CD4-positive, alpha-beta T cell (primary cell): Measurements from ENCODE around the gene DOCK2. TPM values are rescaled to one million over a fixed set of nuclear protein-coding genes. Genes with fewer than 3 reads are reported as not detected.

Source experiments
- ATAC-seq: fragments of 200-7000 bp; cut with Tn5 transposase; one replicate; pipeline ENCODE4 v1.10.0; 2022; ENCODE audit warnings: mild to moderate bottlenecking; ENCODE audit not compliant: poor library complexity
- CTCF ChIA-PET: fragments of 350-600 bp; sonication (Branson Sonifier 250); formaldehyde crosslinking; loops from one replicate; lab custom pipeline; 2021; ENCODE audit warnings: antibody characterized with exemption, inconsistent platforms; lab: Charles Lee
- POLR2A ChIA-PET: fragments of 350-600 bp; sonication (Branson Sonifier 250); formaldehyde crosslinking; loops from one replicate; lab custom pipeline; 2021; ENCODE audit warnings: antibody characterized with exemption, inconsistent platforms; lab: Charles Lee
- DNase-seq, 14 experiments: peaks; one replicate each; pipeline ENCODE4 v3.0.0-alpha.2; 2013 to 2020; ENCODE audit warnings: mixed read lengths in 2 of 14
- H3K27ac ChIP-seq, 2 donors: one replicate each; pipeline versions ENCODE4 v1.5.1 to v1.7.0; 2013; ENCODE audit warnings: low read length in 2 of 2, low read depth in 1 of 2, mild to moderate bottlenecking in 1 of 2
- H3K27me3 ChIP-seq, 2 experiments: 1 replicate in 1 of 2; 2 replicates in 1 of 2; pipeline versions ENCODE4 v1.6.1 to v1.7.0; 2013; ENCODE audit warnings: low read length in 2 of 2, control low read depth in 1 of 2, mild to moderate bottlenecking in 1 of 2, moderate library complexity in 1 of 2; ENCODE audit not compliant: insufficient read depth in 2 of 2, control insufficient read depth in 1 of 2
- H3K36me3 ChIP-seq: one replicate; pipeline ENCODE4 v1.6.1; 2013; ENCODE audit warnings: low read length, control low read depth; ENCODE audit not compliant: insufficient read depth
- H3K4me1 ChIP-seq: one replicate; pipeline ENCODE4 v1.6.1; 2013; ENCODE audit warnings: low read length, control low read depth; ENCODE audit not compliant: insufficient read depth
- H3K4me3 ChIP-seq: one replicate; pipeline ENCODE4 v1.5.1; 2013; ENCODE audit warnings: mild to moderate bottlenecking, low read length, moderate library complexity
- H3K9me3 ChIP-seq, 2 experiments: 1 replicate in 1 of 2; 2 replicates in 1 of 2; pipeline versions ENCODE4 v1.6.1 to v1.7.0; 2013; ENCODE audit warnings: low read length in 2 of 2, mild to moderate bottlenecking in 2 of 2, control low read depth in 1 of 2, moderate library complexity in 1 of 2; ENCODE audit not compliant: control insufficient read depth in 1 of 2, insufficient read depth in 1 of 2
- H3K27ac Mint-ChIP-seq: one replicate; pipeline ENCODE4 v1.8.0; 2020; ENCODE audit warnings: mixed read lengths
- H3K27me3 Mint-ChIP-seq: one replicate; pipeline ENCODE4 v1.8.0; 2021; ENCODE audit warnings: mixed read lengths
- H3K36me3 Mint-ChIP-seq: one replicate; pipeline ENCODE4 v1.8.0; 2021; ENCODE audit warnings: low read depth, mixed read lengths
- H3K4me1 Mint-ChIP-seq: one replicate; pipeline ENCODE4 v1.8.0; 2021; ENCODE audit warnings: low read depth, mixed read lengths
- H3K4me3 Mint-ChIP-seq: one replicate; pipeline ENCODE4 v1.8.0; 2020; ENCODE audit warnings: mild to moderate bottlenecking, mixed read lengths
- H3K9me3 Mint-ChIP-seq: one replicate; pipeline ENCODE4 v1.8.0; 2020; ENCODE audit warnings: mixed read lengths
- CTCF ChIP-seq: fragments of 200-600 bp; IDR thresholded peaks from one replicate; pipeline ENCODE4 v1.8.0; 2022; ENCODE audit warnings: antibody characterized with exemption, mild to moderate bottlenecking
- intact Hi-C, 2 experiments: fragments of 100-400 bp; cut with DNase I in 1 of 2; cut with micrococcal nuclease in 1 of 2; formaldehyde crosslinking; loops; one replicate each; pipeline versions ENCODE4 v1.15.1 to v1.9.0; 2023 to 2025; cut with DNase I, micrococcal nuclease
- total RNA-seq, 174 experiments: library from RNA in 2 of 174; stranded (reverse) in 2 of 174; gene quantifications; one replicate each; pipeline ENCODE4 v1.2.3 and lab custom pipeline; 2021 to 2026

Gene DOCK2
- total RNA-seq, 2 experiments from 2014 or later = 220 to 229 TPM

DNA sequence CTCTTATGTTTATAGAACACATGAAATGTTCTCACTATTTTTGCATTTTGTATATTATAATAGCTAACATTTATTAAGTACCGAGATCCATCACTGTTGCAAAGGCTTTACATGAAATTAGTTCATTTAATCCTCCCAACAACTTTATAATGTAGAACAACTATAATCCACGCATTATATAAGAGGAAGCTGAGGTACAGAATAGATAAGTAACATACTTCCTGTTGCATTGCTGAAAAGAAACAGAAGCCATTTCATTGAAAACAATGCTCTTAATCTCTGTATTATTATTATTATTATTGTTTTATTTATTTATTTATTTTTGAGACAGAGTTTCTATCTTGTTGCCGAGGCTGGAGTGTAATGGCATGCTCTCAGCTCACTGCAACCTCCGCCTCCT lies 351.1 kb downstream of the DOCK2 start:
- ATAC-seq (no peak), DNase-seq (no peak)
- Mint-ChIP-seq H3K4me3 (no peak overlapping the region), H3K27ac (no peak overlapping the region), H3K27me3 (no peaks in the 10 kb centered on the region), H3K36me3 (peaks cover 95% of the 10 kb centered on the region), H3K4me1 (no peaks in the 10 kb centered on the region), H3K9me3 (no peaks in the 10 kb centered on the region)
- Histone ChIP-seq H3K27me3 (no peaks in the 10 kb centered on the region), H3K9me3 (no peaks in the 10 kb centered on the region), H3K36me3 (peaks cover 78% of the 10 kb centered on the region), H3K27ac (no peak overlapping the region), H3K4me3 (no peak overlapping the region), H3K4me1 (no peaks in the 10 kb centered on the region)
- TF ChIP-seq CTCF = no peak
- intact Hi-C loops = no loop called here
- ChIA-PET POLR2A (no interaction called here), CTCF (no interaction called here)

- intact Hi-C loops = no loop called here
- H3K36me3 ChIP-seq = peaks cover 78% of the 10 kb centered on the region
- H3K9me3 ChIP-seq = no peaks in the 10 kb centered on the region
- H3K27ac Mint-ChIP-seq = no peak overlapping the region
- ChIA-PET CTCF (no interaction called here), POLR2A (no interaction called here)
- no peaks in the 10 kb centered on the region for H3K9me3 Mint-ChIP-seq
- no peaks in the 10 kb centered on the region for H3K27me3 ChIP-seq
- DNase-seq (no peak), ATAC-seq (no peak)
- H3K27ac ChIP-seq = no peak overlapping the region
- H3K36me3 Mint-ChIP-seq = peaks cover 95% of the 10 kb centered on the region
- no peak for TF ChIP-seq CTCF
- no peaks in the 10 kb centered on the region for H3K4me1 Mint-ChIP-seq
- H3K27me3 Mint-ChIP-seq = no peaks in the 10 kb centered on the region
- H3K4me3 ChIP-seq = no peak overlapping the region
- no peak overlapping the region for H3K4me3 Mint-ChIP-seq
- no peaks in the 10 kb centered on the region for H3K4me1 ChIP-seq
These were observed 351.9 kb downstream of the DOCK2 start for GRCh38 chr5:169988947-169989346.

DNA sequence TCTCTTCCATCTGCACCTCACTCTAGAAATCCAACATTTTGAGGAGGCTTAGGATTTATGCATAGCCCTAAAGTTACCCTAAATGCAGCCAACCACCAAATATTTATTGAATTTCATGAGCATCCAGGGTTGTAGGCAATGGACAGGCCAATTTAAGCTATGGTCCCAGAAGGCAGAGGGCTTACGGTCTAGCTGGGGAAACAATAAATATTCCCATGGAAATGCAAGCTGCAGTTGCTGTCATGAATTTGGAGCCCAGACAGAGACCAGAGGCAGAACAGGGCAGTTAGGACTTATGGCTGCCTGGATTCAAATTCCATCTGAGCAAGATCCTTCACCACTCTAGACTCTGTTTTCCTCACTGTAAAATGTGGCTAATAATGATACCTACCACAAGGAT lies 352.3 kb downstream of the DOCK2 start:
- no peaks in the 10 kb centered on the region for H3K27me3 Mint-ChIP-seq
- TF ChIP-seq CTCF = no peak
- DNase-seq (no peak), ATAC-seq (no peak)
- intact Hi-C loops = no loop called here
- ChIA-PET POLR2A (no interaction called here), CTCF (no interaction called here)
- no peaks in the 10 kb centered on the region for H3K4me1 Mint-ChIP-seq
- Histone ChIP-seq H3K9me3 (no peaks in the 10 kb centered on the region), H3K36me3 (peaks cover 78% of the 10 kb centered on the region), H3K27me3 (no peaks in the 10 kb centered on the region), H3K4me3 (no peak overlapping the region), H3K4me1 (no peaks in the 10 kb centered on the region), H3K27ac (no peak overlapping the region)
- H3K36me3 Mint-ChIP-seq = peaks cover 95% of the 10 kb centered on the region
- H3K4me3 Mint-ChIP-seq = no peak overlapping the region
- H3K9me3 Mint-ChIP-seq = no peaks in the 10 kb centered on the region
- no peak overlapping the region for H3K27ac Mint-ChIP-seq
